Caco-2 (cell line): Measurements from ENCODE around the gene CDC34. TPM values are rescaled to one million over a fixed set of nuclear protein-coding genes. Genes with fewer than 3 reads are reported as not detected.

Source experiments
- BruUV-seq: library from RNA; stranded (reverse); fragments of 400-500 nt; replicated peaks from 2 replicates; lab custom pipeline; 2021; lab: Mats Ljungman, UMichigan
- CTCF ChIA-PET: fragments of 300-600 bp; sonication (Branson Sonifier 250); formaldehyde crosslinking; loops from one replicate; lab custom pipeline; 2022; ENCODE audit warnings: antibody characterized with exemption; lab: Charles Lee
- POLR2A ChIA-PET: fragments of 300-600 bp; sonication (Branson Sonifier 250); formaldehyde crosslinking; loops from one replicate; lab custom pipeline; 2022; ENCODE audit warnings: antibody characterized with exemption; lab: Charles Lee
- DNase-seq, 2 experiments: peaks; one replicate each; pipeline versions ENCODE4 v3.0.0 to v3.0.0-alpha.2; 2020 to 2022
- H3K27me3 ChIP-seq: replicated peaks from 2 replicates; pipeline ENCODE4 v1.6.0; 2011; ENCODE audit warnings: low read length; ENCODE audit not compliant: control insufficient read depth, insufficient read depth
- H3K36me3 ChIP-seq: 2 replicates; pipeline ENCODE4 v1.5.1; 2011; ENCODE audit warnings: low read length; ENCODE audit not compliant: control insufficient read depth, insufficient read depth
- H3K4me1 ChIP-seq: fragments of 250-450 bp; sonication (Bioruptor Pico); 2 replicates; pipeline ENCODE4 v1.5.1; 2020; ENCODE audit warnings: mild to moderate bottlenecking
- H3K4me3 ChIP-seq: 2 replicates; pipeline ENCODE4 v1.5.1; 2011; ENCODE audit warnings: low read depth, mild to moderate bottlenecking, control low read depth, low read length
- H3K9me3 ChIP-seq: fragments of 250-450 bp; sonication (Bioruptor Pico); 2 replicates; pipeline ENCODE4 v1.5.1; 2020; ENCODE audit warnings: mild to moderate bottlenecking, moderate library complexity
- H3K27ac Mint-ChIP-seq: one replicate; pipeline ENCODE4 v1.8.0; 2022; ENCODE audit warnings: mixed read lengths; ENCODE audit not compliant: unreplicated experiment
- H3K27me3 Mint-ChIP-seq: one replicate; pipeline ENCODE4 v1.8.0; 2022; ENCODE audit warnings: mixed read lengths; ENCODE audit not compliant: insufficient read depth, unreplicated experiment
- H3K36me3 Mint-ChIP-seq: one replicate; pipeline ENCODE4 v1.8.0; 2022; ENCODE audit warnings: mild to moderate bottlenecking, mixed read lengths; ENCODE audit not compliant: insufficient read depth, unreplicated experiment
- H3K4me1 Mint-ChIP-seq: one replicate; pipeline ENCODE4 v1.8.0; 2022; ENCODE audit warnings: low read depth, mixed read lengths; ENCODE audit not compliant: unreplicated experiment
- H3K4me3 Mint-ChIP-seq: one replicate; pipeline ENCODE4 v1.8.0; 2022; ENCODE audit warnings: mild to moderate bottlenecking, moderate library complexity, mixed read lengths; ENCODE audit not compliant: unreplicated experiment
- H3K9me3 Mint-ChIP-seq: one replicate; pipeline ENCODE4 v1.8.0; 2022; ENCODE audit warnings: mixed read lengths; ENCODE audit not compliant: unreplicated experiment
- intact Hi-C: fragments of 100-400 bp; cut with micrococcal nuclease; formaldehyde crosslinking; loops from one replicate; pipeline ENCODE4 v1.10.0; 2022; ENCODE audit not compliant: unreplicated experiment
- total RNA-seq: library from RNA; stranded (reverse); gene quantifications from 2 replicates; pipeline ENCODE4 v1.2.3, GENCODE V29; 2022
- TF ChIP-seq, protein P1 (sequence below), 2 experiments: fragments of 200-600 bp in 1 of 2; IDR thresholded peaks; 1 replicate in 1 of 2; 2 replicates in 1 of 2; pipeline versions ENCODE4 v1.5.1 to v1.8.0; 2011 to 2022; ENCODE audit warnings: antibody characterized with exemption in 1 of 2, control low read depth in 1 of 2, inconsistent platforms in 1 of 2, low read depth in 1 of 2, low read length in 1 of 2, mild to moderate bottlenecking in 1 of 2, moderate library complexity in 1 of 2; ENCODE audit not compliant: insufficient read depth in 1 of 2, severe bottlenecking in 1 of 2, unreplicated experiment in 1 of 2

CDC34 gene
- total RNA-seq, 1 experiment from 2014 or later: 129 TPM

DNA sequence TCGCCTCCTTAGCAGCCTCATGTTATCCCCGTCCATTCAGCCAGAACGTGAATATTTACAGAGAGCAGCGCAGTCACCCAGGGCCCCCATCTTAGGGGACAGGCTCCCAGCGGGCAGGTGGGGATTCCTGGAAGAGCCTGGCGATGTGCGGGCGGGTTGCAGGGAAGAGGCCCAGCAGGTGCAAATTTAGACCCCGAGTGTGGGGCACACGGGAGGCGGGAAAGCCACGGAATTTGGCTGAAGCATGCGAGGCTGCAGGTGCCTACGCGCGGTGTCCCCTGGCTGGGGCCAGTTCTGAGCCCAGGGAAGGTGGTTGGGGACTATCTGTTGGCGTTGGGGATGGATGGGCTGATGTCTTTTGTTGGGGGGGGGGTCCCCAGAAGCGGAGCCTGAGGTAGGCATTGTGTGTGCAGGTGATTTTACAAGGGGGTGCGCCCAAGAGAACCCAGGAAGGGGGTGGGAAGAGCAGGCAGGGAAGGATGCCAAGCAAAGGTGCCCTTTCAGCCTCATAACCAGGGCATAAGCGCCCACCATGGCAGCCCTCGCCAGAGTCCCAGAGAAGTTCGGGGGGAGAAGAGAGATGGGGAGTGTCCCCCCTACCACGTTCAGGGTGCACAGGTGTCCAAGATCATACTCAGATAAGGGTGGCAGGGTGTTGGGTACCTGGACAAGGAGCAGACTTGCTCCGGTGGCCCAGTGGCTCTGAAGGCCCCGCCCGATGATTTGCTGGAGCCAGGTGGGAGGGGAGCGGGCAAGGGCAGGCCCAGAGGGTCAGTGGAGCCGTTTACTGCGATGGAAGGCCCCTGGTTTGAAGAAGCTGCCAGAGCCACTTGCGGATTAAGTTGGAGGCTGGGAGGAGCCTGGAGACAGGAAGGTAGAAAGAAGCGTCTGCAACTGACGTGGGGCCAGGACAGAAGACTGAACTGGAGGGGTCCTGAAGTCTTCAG, 23.1 kb upstream of the CDC34 start:
- intact Hi-C loops: no loop called here
- no peaks in the 10 kb centered on the region for H3K36me3 ChIP-seq
- H3K36me3 Mint-ChIP-seq: peaks cover 27% of the 10 kb centered on the region
- peaks cover 8% of the 10 kb centered on the region for H3K4me1 Mint-ChIP-seq
- no peaks in the 10 kb centered on the region for H3K27me3 ChIP-seq
- peak overlapping the region; percentile 80 for H3K4me3 ChIP-seq
- H3K27ac Mint-ChIP-seq: peak overlapping the region; percentile 99
- H3K27me3 Mint-ChIP-seq: no peaks in the 10 kb centered on the region
- H3K4me3 Mint-ChIP-seq: peak overlapping the region; percentile 82
- TF ChIP-seq, protein P1, sequence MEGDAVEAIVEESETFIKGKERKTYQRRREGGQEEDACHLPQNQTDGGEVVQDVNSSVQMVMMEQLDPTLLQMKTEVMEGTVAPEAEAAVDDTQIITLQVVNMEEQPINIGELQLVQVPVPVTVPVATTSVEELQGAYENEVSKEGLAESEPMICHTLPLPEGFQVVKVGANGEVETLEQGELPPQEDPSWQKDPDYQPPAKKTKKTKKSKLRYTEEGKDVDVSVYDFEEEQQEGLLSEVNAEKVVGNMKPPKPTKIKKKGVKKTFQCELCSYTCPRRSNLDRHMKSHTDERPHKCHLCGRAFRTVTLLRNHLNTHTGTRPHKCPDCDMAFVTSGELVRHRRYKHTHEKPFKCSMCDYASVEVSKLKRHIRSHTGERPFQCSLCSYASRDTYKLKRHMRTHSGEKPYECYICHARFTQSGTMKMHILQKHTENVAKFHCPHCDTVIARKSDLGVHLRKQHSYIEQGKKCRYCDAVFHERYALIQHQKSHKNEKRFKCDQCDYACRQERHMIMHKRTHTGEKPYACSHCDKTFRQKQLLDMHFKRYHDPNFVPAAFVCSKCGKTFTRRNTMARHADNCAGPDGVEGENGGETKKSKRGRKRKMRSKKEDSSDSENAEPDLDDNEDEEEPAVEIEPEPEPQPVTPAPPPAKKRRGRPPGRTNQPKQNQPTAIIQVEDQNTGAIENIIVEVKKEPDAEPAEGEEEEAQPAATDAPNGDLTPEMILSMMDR (IDR thresholded peaks at IDR 0.05; ENCODE audit: insufficient read depth in 1 of 2, low read depth in 1 of 2, low read length in 1 of 2, severe bottlenecking in 1 of 2, unreplicated experiment in 1 of 2): no peak
- BruUV-seq: no TSS peak
- CTCF ChIA-PET: no interaction called here
- no peak for DNase-seq
- no peaks in the 10 kb centered on the region for H3K9me3 Mint-ChIP-seq
- H3K4me1 ChIP-seq: peaks cover 10% of the 10 kb centered on the region; the same call in 1 of the 2 replicates
- no peaks in the 10 kb centered on the region for H3K9me3 ChIP-seq
- POLR2A ChIA-PET: interaction anchor here (0.6 kb wide), 1 partner anchor 9 kb away, joined by 5 read pairs; no protein-coding TSS in a partner anchor

DNA sequence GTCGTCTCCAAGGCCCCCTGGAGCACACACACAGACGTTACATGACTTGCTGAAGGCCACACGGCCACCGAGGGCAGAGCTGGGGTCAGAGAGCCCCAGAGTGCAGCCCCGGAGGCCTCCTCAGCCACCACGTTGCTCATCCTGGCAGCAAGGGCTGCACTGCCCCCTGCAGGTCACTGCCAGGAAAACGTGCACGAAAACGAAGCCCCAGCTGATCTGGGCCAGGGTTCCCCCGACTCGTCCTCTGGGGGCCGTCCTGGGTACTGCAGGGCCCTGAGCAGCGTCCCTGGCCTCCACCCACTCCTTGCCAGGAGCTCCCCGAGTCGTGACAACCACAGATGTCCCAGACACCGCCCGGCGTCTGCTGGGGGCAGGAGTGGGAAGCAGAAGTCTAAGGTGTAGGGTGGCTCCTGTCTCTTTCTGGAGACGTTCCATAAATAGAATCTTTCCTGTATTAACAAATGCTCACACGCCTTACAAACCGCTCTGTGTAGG, 20.9 kb upstream of the CDC34 start:
- Histone ChIP-seq H3K4me1 (peaks cover 10% of the 10 kb centered on the region; the same call in 1 of the 2 replicates), H3K36me3 (0 out of 2 replicates have a peak, but pooled peaks cover 2% of the 10 kb centered on the region), H3K4me3 (no peak overlapping the region), H3K27me3 (no peaks in the 10 kb centered on the region), H3K9me3 (no peaks in the 10 kb centered on the region)
- TF ChIP-seq, protein P1 (IDR thresholded peaks at IDR 0.05; ENCODE audit: insufficient read depth in 1 of 2, low read depth in 1 of 2, low read length in 1 of 2, severe bottlenecking in 1 of 2, unreplicated experiment in 1 of 2): peak; percentile 84 to 92
- Mint-ChIP-seq H3K9me3 (no peaks in the 10 kb centered on the region), H3K27ac (no peak overlapping the region), H3K4me3 (no peak overlapping the region), H3K27me3 (no peaks in the 10 kb centered on the region), H3K4me1 (peaks cover 8% of the 10 kb centered on the region), H3K36me3 (peaks cover 35% of the 10 kb centered on the region)
- peak; percentile 82 to 86 for DNase-seq
- ChIA-PET CTCF (interaction anchor here (0.6 to 1.5 kb wide), 5 partner anchors 11 to 273 kb away, joined by 3 to 9 read pairs (median 4); partner anchors contain the start of genes CDC34 and MADCAM1), POLR2A (interaction anchor here (1.1 kb wide), 1 partner anchor 20 kb away, joined by 3 read pairs; no protein-coding TSS in a partner anchor)
- intact Hi-C loops: no loop called here
- BruUV-seq: no TSS peak
